HEK293 (cell line): ENCODE measurements around the gene PRDM10.

ENCODE experiments used
- CTCF ChIA-PET: fragments of 350-600 bp; formaldehyde crosslinking; extraction: SDS; loops from one replicate; lab custom pipeline; 2021; ENCODE audit warnings: antibody characterized with exemption; lab: Yijun Ruan, JAX
- POLR2A ChIA-PET: fragments of 300-600 bp; formaldehyde crosslinking; extraction: SDS; loops from one replicate; lab custom pipeline; 2020; ENCODE audit warnings: antibody characterized with exemption, inconsistent platforms; lab: Yijun Ruan, JAX
- H3K27ac ChIP-seq: fragments of 200-500 bp; sonication (Bioruptor generic); 2 replicates; pipeline ENCODE4 v1.5.1; 2014; ENCODE audit warnings: low read depth, low read length, control low read depth, inconsistent platforms; ENCODE audit errors: extremely low read depth
- H3K36me3 ChIP-seq, 2 experiments: fragments of 200-500 bp in 1 of 2; sonication (Bioruptor generic) in 1 of 2; 1 replicate in 1 of 2; 2 replicates in 1 of 2; pipeline ENCODE4 v1.5.1; 2014 to 2017; ENCODE audit warnings: inconsistent platforms in 2 of 2, low read length in 2 of 2; ENCODE audit not compliant: control insufficient read depth in 2 of 2, insufficient read depth in 1 of 2
- H3K4me1 ChIP-seq: fragments of 200-500 bp; sonication (Bioruptor generic); 2 replicates; pipeline ENCODE4 v1.5.1; 2014; ENCODE audit warnings: mild to moderate bottlenecking, low read length, inconsistent platforms; ENCODE audit not compliant: control insufficient read depth, insufficient read depth
- H3K4me3 ChIP-seq: 2 replicates; pipeline ENCODE4 v1.5.1; 2011; ENCODE audit warnings: low read depth, mild to moderate bottlenecking, control low read depth, low read length, moderate library complexity
- H3K9me3 ChIP-seq: fragments of 200-500 bp; sonication (Bioruptor generic); 2 replicates; pipeline ENCODE4 v1.5.1; 2014; ENCODE audit warnings: low read depth, low read length, inconsistent platforms; ENCODE audit not compliant: control insufficient read depth, insufficient read depth
- REST ChIP-seq: fragments of 450-650 bp; formaldehyde crosslinking; IDR thresholded peaks from 2 replicates; pipeline ENCODE4 v1.5.1; 2016; ENCODE audit warnings: missing biosample characterization, missing genetic modification characterization
- ZBTB49 ChIP-seq: fragments of 450-650 bp; formaldehyde crosslinking; IDR thresholded peaks from 2 replicates; pipeline ENCODE4 v1.5.1; 2016; ENCODE audit warnings: missing biosample characterization, missing genetic modification characterization, low read depth
- ZFHX2 ChIP-seq: fragments of 450-650 bp; formaldehyde crosslinking; conservative IDR thresholded peaks from 2 replicates; pipeline ENCODE4 v1.5.1; 2016; ENCODE audit warnings: missing biosample characterization, missing genetic modification characterization
- ZNF140 ChIP-seq: fragments of 450-650 bp; formaldehyde crosslinking; IDR thresholded peaks from 2 replicates; pipeline ENCODE4 v1.5.1; 2016; ENCODE audit warnings: missing biosample characterization, missing genetic modification characterization
- ZNF155 ChIP-seq: fragments of 450-650 bp; formaldehyde crosslinking; IDR thresholded peaks from 2 replicates; pipeline ENCODE4 v1.5.1; 2016; ENCODE audit warnings: missing biosample characterization, missing genetic modification characterization
- ZNF19 ChIP-seq: fragments of 450-650 bp; formaldehyde crosslinking; IDR thresholded peaks from 2 replicates; pipeline ENCODE4; 2016; ENCODE audit warnings: missing biosample characterization, missing genetic modification characterization, low read depth
- ZNF658 ChIP-seq: fragments of 450-650 bp; formaldehyde crosslinking; IDR thresholded peaks from 2 replicates; pipeline ENCODE4; 2016; ENCODE audit warnings: missing biosample characterization, missing genetic modification characterization
- ZNF677 ChIP-seq: fragments of 450-650 bp; IDR thresholded peaks from 2 replicates; pipeline ENCODE4 v1.5.0; 2018; ENCODE audit warnings: missing biosample characterization, mild to moderate bottlenecking, missing genetic modification characterization, moderate library complexity
- ZSCAN30 ChIP-seq: fragments of 450-650 bp; IDR thresholded peaks from 2 replicates; pipeline ENCODE4 v1.5.1; 2018; ENCODE audit warnings: missing biosample characterization, mild to moderate bottlenecking, missing genetic modification characterization, moderate library complexity
- TF ChIP-seq, protein P1 (sequence below): fragments of 450-650 bp; formaldehyde crosslinking; IDR thresholded peaks from 2 replicates; pipeline ENCODE4 v1.5.1; 2017; ENCODE audit warnings: missing biosample characterization, missing genetic modification characterization

Gene PRDM10

DNA sequence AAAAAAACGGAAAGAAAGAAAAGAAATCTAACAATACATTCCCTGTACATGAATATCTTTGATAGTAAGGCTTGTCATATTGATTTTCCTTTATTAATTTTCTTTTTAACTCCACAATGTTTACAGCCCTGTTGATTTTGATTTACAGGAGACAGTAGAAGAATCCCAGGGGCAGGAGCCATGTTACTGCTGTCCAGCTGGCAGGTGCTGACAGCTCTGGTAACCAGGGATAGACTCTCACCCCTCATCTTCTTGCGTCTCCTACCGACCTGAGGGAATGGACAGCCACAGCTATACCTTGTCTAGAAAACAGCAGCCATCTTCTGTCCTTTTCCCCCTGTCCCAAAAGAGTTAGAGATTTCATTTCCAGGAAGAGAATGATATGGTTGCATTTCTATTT is 37.4 kb downstream of the PRDM10 start:
- Histone ChIP-seq H3K4me1 (peaks cover 3% of the 10 kb centered on the region; the same call in 1 of the 2 replicates), H3K4me3 (no peak overlapping the region), H3K9me3 (no peaks in the 10 kb centered on the region), H3K36me3 (no peaks in the 10 kb centered on the region), H3K27ac (no peak overlapping the region)
- TF ChIP-seq REST (tag by site-specific recombination) (peak; percentile 88), ZBTB49 (tag by site-specific recombination) (no peak)
- ChIA-PET POLR2A (no interaction called here), CTCF (no interaction called here)

- peaks cover 0 to 5% of the 10 kb centered on the region in 2 experiments; a peak in 1 of 3 replicates for H3K36me3 ChIP-seq
- no peaks in the 10 kb centered on the region for H3K9me3 ChIP-seq
- ChIA-PET CTCF (interaction anchor here (1.0 kb wide), 1 partner anchor 37 kb away, joined by 4 read pairs; no protein-coding TSS in a partner anchor), POLR2A (no interaction called here)
- no peaks in the 10 kb centered on the region for H3K4me1 ChIP-seq
- no peak overlapping the region for H3K27ac ChIP-seq
- no peak for TF ChIP-seq ZSCAN30
- TF ChIP-seq ZNF677 (tag by site-specific recombination): peak; percentile 64; the same call in 1 of the 2 replicates
- H3K4me3 ChIP-seq: no peak overlapping the region
These were observed 42.1 kb downstream of the PRDM10 start for GRCh38 chr11:129960216-129961214.

- ChIA-PET CTCF (no interaction called here), POLR2A (no interaction called here)
- Histone ChIP-seq H3K4me3 (no peak overlapping the region), H3K36me3 (peaks cover 0 to 10% of the 10 kb centered on the region in 2 experiments; a peak in 1 of 3 replicates), H3K4me1 (no peaks in the 10 kb centered on the region), H3K27ac (no peak overlapping the region), H3K9me3 (no peaks in the 10 kb centered on the region)
- TF ChIP-seq ZNF155 (no peak), ZNF658 (tag by site-specific recombination) (no peak), ZNF140 (no peak), ZNF19 (no peak), ZFHX2 (tag by site-specific recombination) (no peak)
- TF ChIP-seq, protein P1, sequence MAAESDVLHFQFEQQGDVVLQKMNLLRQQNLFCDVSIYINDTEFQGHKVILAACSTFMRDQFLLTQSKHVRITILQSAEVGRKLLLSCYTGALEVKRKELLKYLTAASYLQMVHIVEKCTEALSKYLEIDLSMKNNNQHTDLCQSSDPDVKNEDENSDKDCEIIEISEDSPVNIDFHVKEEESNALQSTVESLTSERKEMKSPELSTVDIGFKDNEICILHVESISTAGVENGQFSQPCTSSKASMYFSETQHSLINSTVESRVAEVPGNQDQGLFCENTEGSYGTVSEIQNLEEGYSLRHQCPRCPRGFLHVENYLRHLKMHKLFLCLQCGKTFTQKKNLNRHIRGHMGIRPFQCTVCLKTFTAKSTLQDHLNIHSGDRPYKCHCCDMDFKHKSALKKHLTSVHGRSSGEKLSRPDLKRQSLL (tag by site-specific recombination): no peak
These were observed 42.9 kb downstream of the PRDM10 start for GRCh38 chr11:129959687-129960086.
